ENCODE results near the gene RTP2.

Gene RTP2

GRCh38 chr3:187669675-187670504 is 32.5 kb downstream of the RTP2 start, which contains the start of gene SST:
Gene SST (minus strand): TSS chr3:187670394. CDS start chr3:187670291, 103 bp downstream.
- no peaks in the 10 kb centered on the region for H3K36me3 ChIP-seq (ENCODE audit: control insufficient read depth in 1 of 2, insufficient read depth in 2 of 2, low read depth in 1 of 2, low read length in 2 of 2)
- H3K18ac ChIP-seq (ENCODE audit: low read depth in 1 of 2, low read length in 2 of 2), result no peak within 1 kb of the TSS
- H2BK15ac ChIP-seq (ENCODE audit: low read depth, poor library complexity, severe bottlenecking), result no peak within 1 kb of the TSS
- H2BK12ac ChIP-seq (ENCODE audit: low read length in 2 of 2), result no peak within 1 kb of the TSS
- H3K9me3 ChIP-seq (ENCODE audit: control insufficient read depth, low read length), result no peaks in the 10 kb centered on the region
- no peak within 1 kb of the TSS for H2BK5ac ChIP-seq (ENCODE audit: low read depth, low read length, poor library complexity, severe bottlenecking)
- no peak within 1 kb of the TSS for H2AFZ ChIP-seq (ENCODE audit: low read depth, low read length)
- no peak within 1 kb of the TSS for H3K23ac ChIP-seq (ENCODE audit: low read length in 2 of 2)
- H3K14ac ChIP-seq (ENCODE audit: low read length in 2 of 2), result no peak within 1 kb of the TSS
- H3K4ac ChIP-seq (ENCODE audit: low read depth in 1 of 2, low read length in 2 of 2), result no peak within 1 kb of the TSS
- peak; percentile 61 for DNase-seq
- H3K4me1 ChIP-seq (ENCODE audit: control insufficient read depth, insufficient read depth, low read depth, low read length), result peaks cover 4% of the 10 kb centered on the region
- H2BK120ac ChIP-seq (ENCODE audit: low read depth, low read length), result no peak within 1 kb of the TSS
- H4K91ac ChIP-seq (ENCODE audit: low read length), result no peak within 1 kb of the TSS
- peaks cover 36 to 78% of the 10 kb centered on the region in 2 experiments for H3K27me3 ChIP-seq (ENCODE audit: control insufficient read depth in 1 of 2, insufficient read depth in 1 of 2, low read length in 2 of 2)
- H3K79me1 ChIP-seq (replicated peaks; ENCODE audit: low read length, poor library complexity, severe bottlenecking), result no peaks in the 10 kb centered on the region
- H3K9ac ChIP-seq (ENCODE audit: low read length), result no peak within 1 kb of the TSS
- WGBS, result 12% methylated on average over 46 of the region's 46 CpGs
- H3K4me3 ChIP-seq (ENCODE audit: insufficient read depth in 1 of 2, low read depth in 1 of 2, low read length in 2 of 2), result no peak within 1 kb of the TSS
- H4K8ac ChIP-seq (ENCODE audit: low read length), result no peak within 1 kb of the TSS
- no peak within 1 kb of the TSS for H3K27ac ChIP-seq (ENCODE audit: low read length, poor library complexity, severe bottlenecking)
- H2AK5ac ChIP-seq (ENCODE audit: low read length, severe bottlenecking), result no peak within 1 kb of the TSS
- peak within 1 kb of the TSS; percentile 1 for H3K4me2 ChIP-seq (ENCODE audit: low read length, poor library complexity, severe bottlenecking)

- Histone ChIP-seq H3K4me3 (ENCODE audit: insufficient read depth in 1 of 2, low read depth in 1 of 2, low read length in 2 of 2) (no peak overlapping the region), H3K27ac (ENCODE audit: low read length, poor library complexity, severe bottlenecking) (no peak overlapping the region), H2BK15ac (ENCODE audit: low read depth, poor library complexity, severe bottlenecking) (no peak overlapping the region), H3K9ac (ENCODE audit: low read length) (no peak overlapping the region), H3K36me3 (ENCODE audit: control insufficient read depth in 1 of 2, insufficient read depth in 2 of 2, low read depth in 1 of 2, low read length in 2 of 2) (no peaks in the 10 kb centered on the region), H2AK5ac (ENCODE audit: low read length, severe bottlenecking) (no peak overlapping the region), H3K79me1 (replicated peaks; ENCODE audit: low read length, poor library complexity, severe bottlenecking) (no peaks in the 10 kb centered on the region), H3K4me1 (ENCODE audit: control insufficient read depth, insufficient read depth, low read depth, low read length) (peaks cover 4% of the 10 kb centered on the region), H2BK5ac (ENCODE audit: low read depth, low read length, poor library complexity, severe bottlenecking) (no peak overlapping the region), H3K27me3 (ENCODE audit: control insufficient read depth in 1 of 2, insufficient read depth in 1 of 2, low read length in 2 of 2) (peaks cover 28 to 57% of the 10 kb centered on the region in 2 experiments), H2BK12ac (ENCODE audit: low read length in 2 of 2) (no peak overlapping the region), H4K8ac (ENCODE audit: low read length) (no peak overlapping the region), H4K91ac (ENCODE audit: low read length) (no peak overlapping the region), H3K14ac (ENCODE audit: low read length in 2 of 2) (no peak overlapping the region), H3K23ac (ENCODE audit: low read length in 2 of 2) (no peak overlapping the region), H3K4me2 (ENCODE audit: low read length, poor library complexity, severe bottlenecking) (no peak overlapping the region), H3K9me3 (ENCODE audit: control insufficient read depth, low read length) (no peaks in the 10 kb centered on the region), H3K18ac (ENCODE audit: low read depth in 1 of 2, low read length in 2 of 2) (no peak overlapping the region), H2AFZ (ENCODE audit: low read depth, low read length) (no peak overlapping the region), H3K4ac (ENCODE audit: low read depth in 1 of 2, low read length in 2 of 2) (no peak overlapping the region), H2BK120ac (ENCODE audit: low read depth, low read length) (no peak overlapping the region)
- no peak for DNase-seq
Observed at GRCh38 chr3:187667526-187667925, 34.8 kb downstream of the RTP2 start.

GRCh38 chr3:187665764-187666402 is 36.5 kb downstream of the RTP2 start:
- H3K79me1 ChIP-seq (replicated peaks; ENCODE audit: low read length, poor library complexity, severe bottlenecking), result no peaks in the 10 kb centered on the region
- no peak overlapping the region for H2AK5ac ChIP-seq (ENCODE audit: low read length, severe bottlenecking)
- no peak overlapping the region for H2BK12ac ChIP-seq (ENCODE audit: low read length in 2 of 2)
- H3K4ac ChIP-seq (ENCODE audit: low read depth in 1 of 2, low read length in 2 of 2), result no peak overlapping the region
- no peaks in the 10 kb centered on the region for H3K9me3 ChIP-seq (ENCODE audit: control insufficient read depth, low read length)
- H3K27me3 ChIP-seq (ENCODE audit: control insufficient read depth in 1 of 2, insufficient read depth in 1 of 2, low read length in 2 of 2), result peaks cover 14 to 40% of the 10 kb centered on the region in 2 experiments
- no peak overlapping the region for H3K4me2 ChIP-seq (ENCODE audit: low read length, poor library complexity, severe bottlenecking)
- H3K4me3 ChIP-seq (ENCODE audit: insufficient read depth in 1 of 2, low read depth in 1 of 2, low read length in 2 of 2), result no peak overlapping the region
- no peak overlapping the region for H4K91ac ChIP-seq (ENCODE audit: low read length)
- no peak overlapping the region for H2BK15ac ChIP-seq (ENCODE audit: low read depth, poor library complexity, severe bottlenecking)
- H3K23ac ChIP-seq (ENCODE audit: low read length in 2 of 2), result no peak overlapping the region
- no peak overlapping the region for H2BK5ac ChIP-seq (ENCODE audit: low read depth, low read length, poor library complexity, severe bottlenecking)
- no peak overlapping the region for H4K8ac ChIP-seq (ENCODE audit: low read length)
- no peak for DNase-seq
- peaks cover 4% of the 10 kb centered on the region for H3K4me1 ChIP-seq (ENCODE audit: control insufficient read depth, insufficient read depth, low read depth, low read length)
- no peak overlapping the region for H2BK120ac ChIP-seq (ENCODE audit: low read depth, low read length)
- H3K36me3 ChIP-seq (ENCODE audit: control insufficient read depth in 1 of 2, insufficient read depth in 2 of 2, low read depth in 1 of 2, low read length in 2 of 2), result no peaks in the 10 kb centered on the region
- H2AFZ ChIP-seq (ENCODE audit: low read depth, low read length), result no peak overlapping the region
- WGBS, result 67% methylated on average over 3 of the region's 3 CpGs
- H3K27ac ChIP-seq (ENCODE audit: low read length, poor library complexity, severe bottlenecking), result no peak overlapping the region
- no peak overlapping the region for H3K14ac ChIP-seq (ENCODE audit: low read length in 2 of 2)
- H3K9ac ChIP-seq (ENCODE audit: low read length), result no peak overlapping the region
- no peak overlapping the region for H3K18ac ChIP-seq (ENCODE audit: low read depth in 1 of 2, low read length in 2 of 2)

- no peak overlapping the region for H3K4ac ChIP-seq (ENCODE audit: low read depth in 1 of 2, low read length in 2 of 2)
- H2BK5ac ChIP-seq (ENCODE audit: low read depth, low read length, poor library complexity, severe bottlenecking), result no peak overlapping the region
- no peaks in the 10 kb centered on the region for H3K36me3 ChIP-seq (ENCODE audit: control insufficient read depth in 1 of 2, insufficient read depth in 2 of 2, low read depth in 1 of 2, low read length in 2 of 2)
- H4K8ac ChIP-seq (ENCODE audit: low read length), result no peak overlapping the region
- no peak overlapping the region for H2BK120ac ChIP-seq (ENCODE audit: low read depth, low read length)
- DNase-seq, result no peak
- no peaks in the 10 kb centered on the region for H3K79me1 ChIP-seq (replicated peaks; ENCODE audit: low read length, poor library complexity, severe bottlenecking)
- H3K27ac ChIP-seq (ENCODE audit: low read length, poor library complexity, severe bottlenecking), result no peak overlapping the region
- H2AK5ac ChIP-seq (ENCODE audit: low read length, severe bottlenecking), result no peak overlapping the region
- no peak overlapping the region for H3K9ac ChIP-seq (ENCODE audit: low read length)
- no peak overlapping the region for H2BK15ac ChIP-seq (ENCODE audit: low read depth, poor library complexity, severe bottlenecking)
- no peak overlapping the region for H3K18ac ChIP-seq (ENCODE audit: low read depth in 1 of 2, low read length in 2 of 2)
- no peak overlapping the region for H2AFZ ChIP-seq (ENCODE audit: low read depth, low read length)
- H3K4me1 ChIP-seq (ENCODE audit: control insufficient read depth, insufficient read depth, low read depth, low read length), result peaks cover 1% of the 10 kb centered on the region
- H3K14ac ChIP-seq (ENCODE audit: low read length in 2 of 2), result no peak overlapping the region
- no peaks in the 10 kb centered on the region for H3K9me3 ChIP-seq (ENCODE audit: control insufficient read depth, low read length)
- no peak overlapping the region for H3K4me3 ChIP-seq (ENCODE audit: insufficient read depth in 1 of 2, low read depth in 1 of 2, low read length in 2 of 2)
- no peak overlapping the region for H3K23ac ChIP-seq (ENCODE audit: low read length in 2 of 2)
- no peak overlapping the region for H4K91ac ChIP-seq (ENCODE audit: low read length)
- no peak overlapping the region for H3K4me2 ChIP-seq (ENCODE audit: low read length, poor library complexity, severe bottlenecking)
- H2BK12ac ChIP-seq (ENCODE audit: low read length in 2 of 2), result no peak overlapping the region
- peaks cover 6 to 32% of the 10 kb centered on the region in 2 experiments for H3K27me3 ChIP-seq (ENCODE audit: control insufficient read depth in 1 of 2, insufficient read depth in 1 of 2, low read length in 2 of 2)
Observed at GRCh38 chr3:187665010-187665409, 37.3 kb downstream of the RTP2 start.

Measured in mesenchymal stem cell (in vitro differentiated cells and primary cell).